Nephron (organoid): ENCODE results near the gene TMEM191B.
"Not testable (repeated sequence)": the region's sequence is repeated elsewhere in the genome, so short reads cannot be mapped to it uniquely, and the experiment has no call there.

ENCODE experiments used
- H3K27ac Mint-ChIP-seq, 3 experiments: 2 replicates each; pipeline ENCODE4 v1.8.0; 2020; ENCODE audit warnings: mixed read lengths in 3 of 3, mild to moderate bottlenecking in 2 of 3, moderate library complexity in 1 of 3
- H3K27me3 Mint-ChIP-seq: 2 replicates; pipeline ENCODE4 v1.8.0; 2021; ENCODE audit warnings: low read depth, mild to moderate bottlenecking, moderate library complexity, mixed read lengths
- H3K36me3 Mint-ChIP-seq: 2 replicates; pipeline ENCODE4 v1.8.0; 2020; ENCODE audit warnings: low read depth, mixed read lengths
- H3K4me1 Mint-ChIP-seq: 2 replicates; pipeline ENCODE4 v1.8.0; 2020; ENCODE audit warnings: mixed read lengths
- H3K4me3 Mint-ChIP-seq, 3 experiments: 2 replicates each; pipeline ENCODE4 v1.8.0; 2020; ENCODE audit warnings: mild to moderate bottlenecking in 3 of 3, mixed read lengths in 3 of 3, moderate library complexity in 2 of 3
- H3K9me3 Mint-ChIP-seq: 2 replicates; pipeline ENCODE4 v1.8.0; 2020; ENCODE audit warnings: mixed read lengths

TMEM191B gene

GRCh38 chr22:18549458-18550179, 22.0 kb downstream of the TMEM191B start:
- H3K36me3 Mint-ChIP-seq = not testable (repeated sequence)

GRCh38 chr22:18551046-18551445, 23.4 kb downstream of the TMEM191B start:
- not testable (repeated sequence) for H3K9me3 Mint-ChIP-seq, H3K4me1 Mint-ChIP-seq, H3K36me3 Mint-ChIP-seq, H3K27ac Mint-ChIP-seq, H3K4me3 Mint-ChIP-seq, H3K27me3 Mint-ChIP-seq

More at GRCh38 chr22:18549458-18550179, 22.0 kb downstream of the TMEM191B start:
- not testable (repeated sequence) for H3K9me3 Mint-ChIP-seq, H3K27ac Mint-ChIP-seq, H3K4me1 Mint-ChIP-seq, H3K27me3 Mint-ChIP-seq, H3K4me3 Mint-ChIP-seq

GRCh38 chr22:18552839-18553597, 25.4 kb downstream of the TMEM191B start:
- not testable (repeated sequence) for H3K27me3 Mint-ChIP-seq, H3K9me3 Mint-ChIP-seq, H3K4me1 Mint-ChIP-seq, H3K27ac Mint-ChIP-seq, H3K4me3 Mint-ChIP-seq, H3K36me3 Mint-ChIP-seq

GRCh38 chr22:18554280-18555256, 27.0 kb downstream of the TMEM191B start:
- H3K4me1 Mint-ChIP-seq, H3K27me3 Mint-ChIP-seq, H3K27ac Mint-ChIP-seq, H3K36me3 Mint-ChIP-seq, H3K4me3 Mint-ChIP-seq, H3K9me3 Mint-ChIP-seq: not testable (repeated sequence)

GRCh38 chr22:18558516-18558915, 30.9 kb downstream of the TMEM191B start:
- not testable (repeated sequence) for H3K4me1 Mint-ChIP-seq, H3K36me3 Mint-ChIP-seq, H3K27ac Mint-ChIP-seq, H3K27me3 Mint-ChIP-seq, H3K4me3 Mint-ChIP-seq, H3K9me3 Mint-ChIP-seq

- H3K4me3 Mint-ChIP-seq = not testable (repeated sequence)
Measured at GRCh38 chr22:18558939-18559338, 31.3 kb downstream of the TMEM191B start.

GRCh38 chr22:18560099-18560974, 32.7 kb downstream of the TMEM191B start:
- not testable (repeated sequence) for H3K4me1 Mint-ChIP-seq, H3K36me3 Mint-ChIP-seq, H3K9me3 Mint-ChIP-seq, H3K27ac Mint-ChIP-seq, H3K4me3 Mint-ChIP-seq, H3K27me3 Mint-ChIP-seq

More at GRCh38 chr22:18558939-18559338, 31.3 kb downstream of the TMEM191B start:
- not testable (repeated sequence) for H3K9me3 Mint-ChIP-seq, H3K4me1 Mint-ChIP-seq, H3K36me3 Mint-ChIP-seq, H3K27me3 Mint-ChIP-seq, H3K27ac Mint-ChIP-seq

- not testable (repeated sequence) for H3K9me3 Mint-ChIP-seq, H3K4me3 Mint-ChIP-seq, H3K36me3 Mint-ChIP-seq, H3K27ac Mint-ChIP-seq, H3K27me3 Mint-ChIP-seq, H3K4me1 Mint-ChIP-seq
Measured at GRCh38 chr22:18570509-18571246, 43.1 kb downstream of the TMEM191B start.

- peak overlapping the region; percentile 49 to 70 (median 64) for H3K27ac Mint-ChIP-seq
- H3K9me3 Mint-ChIP-seq, H3K27me3 Mint-ChIP-seq, H3K36me3 Mint-ChIP-seq, H3K4me1 Mint-ChIP-seq: not testable (repeated sequence)
- H3K4me3 Mint-ChIP-seq = peak overlapping the region in 2 of 3 experiments; percentile 39 to 50
Measured at GRCh38 chr22:18573483-18574164, 46.0 kb downstream of the TMEM191B start.

GRCh38 chr22:18574555-18574954, 47.0 kb downstream of the TMEM191B start:
- H3K9me3 Mint-ChIP-seq, H3K27me3 Mint-ChIP-seq, H3K4me1 Mint-ChIP-seq, H3K27ac Mint-ChIP-seq, H3K4me3 Mint-ChIP-seq, H3K36me3 Mint-ChIP-seq: not testable (repeated sequence)

GRCh38 chr22:18575686-18576085, 48.1 kb downstream of the TMEM191B start:
- not testable (repeated sequence) for H3K9me3 Mint-ChIP-seq, H3K36me3 Mint-ChIP-seq, H3K27ac Mint-ChIP-seq, H3K4me1 Mint-ChIP-seq, H3K27me3 Mint-ChIP-seq, H3K4me3 Mint-ChIP-seq

- H3K4me1 Mint-ChIP-seq, H3K4me3 Mint-ChIP-seq: not testable (repeated sequence)
Measured at GRCh38 chr22:18577090-18577818, 49.7 kb downstream of the TMEM191B start.

More at GRCh38 chr22:18577090-18577818, 49.7 kb downstream of the TMEM191B start:
- H3K27ac Mint-ChIP-seq, H3K9me3 Mint-ChIP-seq, H3K27me3 Mint-ChIP-seq, H3K36me3 Mint-ChIP-seq: not testable (repeated sequence)
